TTC549 (cell line): ENCODE results near the gene TECR.
A peak's percentile ranks its signal among the peaks of the same experiment; 100 is the strongest.
"Not testable (repeated sequence)": the region's sequence is repeated elsewhere in the genome, so short reads cannot be mapped to it uniquely, and the experiment has no call there.

Source experiments
- FAIRE-seq: peaks from 2 replicates; lab custom pipeline; 2012; peaks lifted over from hg19 to GRCh38; lab: Jason Lieb, UNC

TECR gene

DNA sequence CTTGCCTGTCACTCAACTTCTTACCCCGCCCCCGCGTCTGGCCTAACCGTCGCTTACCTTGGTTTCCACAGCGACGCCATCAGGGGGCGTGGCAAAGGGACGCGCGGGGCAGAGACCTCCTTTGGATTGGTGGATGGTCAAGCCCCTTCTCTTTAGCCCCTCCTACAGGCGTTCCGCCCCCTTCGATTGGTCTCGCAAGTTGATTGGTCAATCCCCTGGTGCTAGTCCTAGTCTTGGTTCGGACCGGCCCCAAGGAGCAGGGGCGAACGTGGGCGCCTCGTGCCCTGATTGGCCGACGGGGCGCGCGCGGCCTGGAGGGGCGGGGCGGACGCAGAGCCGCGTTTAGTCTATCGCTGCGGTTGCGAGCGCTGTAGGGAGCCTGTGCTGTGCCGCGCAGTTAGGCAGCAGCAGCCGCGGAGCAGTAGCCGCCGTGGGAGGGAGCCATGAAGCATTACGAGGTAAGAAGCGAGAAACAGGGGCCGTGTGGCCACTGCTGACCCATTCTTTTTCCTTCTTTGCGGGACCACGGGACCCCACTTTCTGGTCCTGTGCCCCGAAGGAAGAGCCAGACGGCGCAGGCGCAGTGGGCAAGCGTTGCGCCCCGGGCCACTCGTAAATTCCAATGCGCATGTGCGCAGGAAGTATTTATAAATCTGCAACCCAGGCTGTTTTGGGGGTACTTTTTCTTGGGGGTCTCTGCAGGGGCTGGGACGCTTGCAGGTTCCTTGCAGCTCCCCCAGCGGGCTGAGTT, at the start of gene TECR:
TSS of gene TECR (plus strand) at position 341 of the 751 bp plus-strand sequence. CDS start at position 444, 103 bp downstream.
- FAIRE-seq = peak; percentile 95

- no peak for FAIRE-seq
These were observed 49.3 kb upstream of the TECR start for GRCh38 chr19:14479975-14480699.

- no peak for FAIRE-seq
These were observed 48.7 kb upstream of the TECR start for GRCh38 chr19:14480700-14481079.

GRCh38 chr19:14482172-14482941, 47.0 kb upstream of the TECR start:
- no peak for FAIRE-seq

DNA sequence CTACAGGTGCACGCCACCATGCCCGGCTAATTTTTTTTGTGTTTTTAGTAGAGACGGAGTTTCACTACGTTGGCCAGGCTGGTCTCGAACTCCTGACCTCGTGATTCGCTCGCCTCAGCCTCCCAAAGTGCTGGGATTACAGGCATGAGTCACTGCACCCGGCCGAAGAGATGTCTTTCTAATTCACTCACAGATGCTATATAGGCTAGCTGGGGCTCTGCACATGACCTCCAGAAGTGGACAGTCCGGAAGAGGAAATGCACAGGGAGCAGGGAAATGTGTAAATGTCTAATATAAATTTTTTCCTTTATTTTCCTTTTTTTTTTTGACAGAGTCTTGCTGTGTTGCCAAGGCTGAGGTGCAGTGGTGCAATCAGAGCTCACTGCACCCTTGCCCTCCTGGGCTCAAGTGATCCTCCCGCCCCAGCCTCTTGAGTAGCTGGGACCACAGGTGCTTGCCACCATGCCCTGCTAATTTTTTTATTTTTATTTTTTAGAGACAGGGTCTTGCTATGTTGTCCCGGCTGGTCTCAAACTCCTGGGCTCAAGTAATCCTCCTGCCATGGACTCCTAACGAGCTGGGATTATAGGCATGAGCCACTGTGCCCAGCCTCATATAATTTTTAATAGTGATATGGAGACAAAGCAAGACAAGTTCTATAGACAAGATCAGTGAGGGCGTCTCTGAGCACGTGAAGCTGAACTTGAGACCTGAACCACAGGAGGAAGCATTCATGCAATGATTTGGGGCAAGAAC, 41.8 kb upstream of the TECR start:
- FAIRE-seq = no peak

DNA sequence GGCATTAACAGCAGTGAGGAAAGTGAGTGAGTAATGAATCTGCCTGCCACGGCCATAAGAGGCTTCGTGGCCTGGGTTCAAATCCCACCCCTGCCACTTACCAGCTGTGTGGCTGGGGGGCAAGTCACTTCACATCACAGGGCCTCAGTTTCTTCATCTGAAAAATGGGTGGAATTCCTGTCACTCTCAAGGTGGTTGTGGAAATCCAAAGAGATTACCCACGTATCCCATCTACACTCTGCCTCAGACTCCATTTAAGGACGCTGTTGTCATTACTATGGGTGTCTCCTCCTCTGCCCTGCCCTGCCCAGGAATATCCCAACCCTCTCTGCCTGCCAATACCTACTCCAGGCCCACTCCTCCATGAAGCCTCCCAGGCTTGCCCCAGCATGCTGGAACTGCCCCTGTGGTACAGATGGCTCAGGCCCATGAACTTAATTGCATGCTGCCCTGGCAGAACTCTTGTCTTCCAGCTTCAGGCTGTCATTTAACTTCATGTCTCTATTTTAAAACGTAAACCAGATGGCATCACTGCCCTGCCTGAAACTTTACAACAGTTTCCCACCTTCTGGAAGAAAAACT, 36.5 kb upstream of the TECR start:
- no peak for FAIRE-seq

DNA sequence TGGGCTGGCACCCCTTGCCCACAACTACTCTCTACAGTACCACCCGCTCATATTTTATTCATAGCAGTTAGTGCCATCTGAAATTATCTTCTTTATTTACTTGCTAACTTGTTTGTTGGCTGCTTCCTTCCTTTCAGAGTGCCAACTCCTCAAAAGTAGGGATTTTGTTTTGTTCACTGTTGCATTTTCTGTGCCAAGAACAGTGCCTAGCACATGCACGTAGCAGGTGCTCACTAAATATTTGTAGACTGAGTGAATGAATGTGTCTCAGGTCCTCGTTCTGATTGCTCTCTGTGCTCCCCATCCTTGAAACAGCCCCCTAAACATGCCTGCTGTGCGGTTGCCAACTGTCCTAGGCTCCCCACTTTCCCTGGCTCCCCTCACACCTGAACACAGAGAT, 35.0 kb upstream of the TECR start:
- no peak for FAIRE-seq

GRCh38 chr19:14494910-14495671, 34.3 kb upstream of the TECR start:
- FAIRE-seq = no peak

- no peak for FAIRE-seq
These were observed 33.7 kb upstream of the TECR start for GRCh38 chr19:14495672-14496028.

GRCh38 chr19:14496029-14496833, 33.2 kb upstream of the TECR start, which contains the start of gene GIPC1:
TSS of gene GIPC1 (minus strand) at chr19:14496127. CDS start at chr19:14482976, 13,151 bp downstream.
- peak; percentile 92 for FAIRE-seq

GRCh38 chr19:14496834-14497227, 32.6 kb upstream of the TECR start:
- no peak for FAIRE-seq

- no peak for FAIRE-seq
These were observed 32.0 kb upstream of the TECR start for GRCh38 chr19:14497228-14497921.

DNA sequence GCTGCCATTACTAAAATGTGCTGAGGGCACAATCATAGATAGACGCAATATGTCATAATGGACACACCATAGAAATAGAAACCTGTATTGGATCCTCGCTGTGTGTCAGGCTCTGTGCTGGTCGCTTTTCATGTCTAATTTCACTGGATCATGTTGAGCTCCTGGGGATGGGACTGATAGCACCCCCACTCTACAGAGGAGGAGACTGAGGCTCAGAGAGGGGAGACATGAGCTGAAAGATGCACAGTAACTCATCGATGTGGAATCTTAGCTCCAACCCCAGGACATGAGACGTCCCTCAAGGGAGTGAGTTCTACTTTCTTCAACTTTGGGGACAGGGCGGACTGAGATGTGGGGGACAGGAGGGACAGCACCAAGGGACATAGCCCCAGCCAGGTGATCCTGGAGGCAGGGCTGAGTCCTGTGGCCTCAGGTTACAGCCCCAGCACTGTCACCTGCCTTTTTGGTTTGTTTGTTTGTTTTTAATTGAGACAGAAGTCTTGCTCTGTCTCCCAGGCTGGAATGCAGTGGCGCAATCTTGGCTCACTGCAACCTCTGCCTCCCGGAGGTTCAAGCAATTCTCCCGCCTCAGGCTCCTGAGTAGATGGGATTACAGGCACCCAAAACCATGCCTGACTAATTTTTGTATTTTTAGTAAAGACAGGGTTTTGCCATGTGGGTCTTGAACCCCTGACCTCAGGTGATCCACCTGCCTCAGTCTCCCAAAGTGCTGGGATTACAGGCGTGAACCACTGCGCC, 26.9 kb upstream of the TECR start:
- FAIRE-seq = no peak

DNA sequence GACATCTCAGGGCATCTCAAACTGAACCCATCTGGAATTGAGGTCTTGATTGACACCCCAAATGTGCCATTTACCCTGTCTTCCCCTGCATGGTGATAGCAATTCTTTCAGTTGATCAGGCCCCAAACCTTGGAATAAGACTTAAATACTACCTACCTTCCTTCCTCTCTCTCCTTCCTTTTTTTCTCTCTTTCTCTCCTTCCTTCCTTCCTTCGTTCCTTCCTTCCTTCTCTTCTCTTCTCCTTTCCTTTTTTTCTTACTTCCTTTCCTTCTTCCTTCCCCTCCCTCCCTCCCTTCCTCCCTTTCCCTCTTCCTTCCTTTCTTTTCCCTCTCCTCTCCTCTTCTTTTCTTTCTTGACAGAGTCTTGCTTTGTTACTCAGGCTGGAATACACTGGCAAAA, 26.1 kb upstream of the TECR start:
- FAIRE-seq = no peak

DNA sequence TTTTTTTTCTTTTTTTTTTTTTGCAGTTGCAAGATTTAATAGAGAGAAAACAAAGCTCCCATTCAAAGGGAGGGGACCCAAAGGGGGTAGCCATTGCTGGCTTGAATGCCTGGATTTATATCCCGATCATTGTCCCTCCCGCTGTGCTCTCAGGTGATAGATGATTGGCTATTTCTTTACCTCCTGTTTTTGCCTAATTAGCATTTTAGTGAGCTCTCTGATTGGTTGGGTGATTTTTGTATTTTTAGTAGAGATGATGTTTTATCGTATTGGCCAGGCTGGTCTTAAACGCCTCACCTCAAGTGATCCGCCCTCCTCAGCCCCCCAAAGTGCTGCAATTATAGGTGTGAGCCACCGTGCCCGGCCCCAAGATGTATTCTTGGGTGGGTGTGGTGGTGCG, 24.8 kb upstream of the TECR start:
- not testable (repeated sequence) for FAIRE-seq

DNA sequence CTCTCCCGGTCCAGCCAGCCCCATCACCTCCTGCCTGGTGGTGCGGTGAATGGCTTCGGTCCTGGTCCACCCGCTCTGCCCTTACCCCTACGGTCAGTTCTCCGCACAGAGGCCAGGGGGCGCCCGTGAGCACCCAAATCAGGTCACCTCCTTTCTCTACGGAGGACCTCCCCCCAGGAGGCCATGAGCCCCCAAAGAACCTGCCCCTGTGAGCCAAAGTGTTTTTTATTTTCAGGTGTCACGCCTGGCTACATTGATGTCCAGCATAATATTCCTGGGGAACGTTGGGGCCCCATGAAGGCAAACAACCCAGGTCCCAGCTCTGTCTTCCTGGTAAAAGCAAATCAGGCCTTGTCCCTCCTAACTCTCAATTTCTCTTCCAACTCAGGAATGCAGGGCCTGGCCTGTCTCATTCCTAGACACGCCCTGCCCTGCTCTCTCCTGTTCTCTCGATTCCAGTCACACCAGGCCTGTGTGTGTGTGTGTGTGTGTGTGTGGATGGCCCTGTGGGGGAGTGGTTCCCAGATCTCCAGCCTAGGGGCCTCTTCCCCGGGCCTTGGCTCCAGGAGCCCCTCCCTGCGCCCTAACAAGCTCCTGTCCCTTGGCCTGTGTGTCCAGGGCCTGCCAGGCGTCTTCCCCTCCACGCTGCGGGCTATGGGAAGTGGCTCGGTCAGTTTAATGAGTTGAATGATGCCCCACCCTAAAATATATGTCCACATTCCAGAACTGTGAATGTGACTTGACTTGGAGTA, 23.7 kb upstream of the TECR start:
- FAIRE-seq = no peak

DNA sequence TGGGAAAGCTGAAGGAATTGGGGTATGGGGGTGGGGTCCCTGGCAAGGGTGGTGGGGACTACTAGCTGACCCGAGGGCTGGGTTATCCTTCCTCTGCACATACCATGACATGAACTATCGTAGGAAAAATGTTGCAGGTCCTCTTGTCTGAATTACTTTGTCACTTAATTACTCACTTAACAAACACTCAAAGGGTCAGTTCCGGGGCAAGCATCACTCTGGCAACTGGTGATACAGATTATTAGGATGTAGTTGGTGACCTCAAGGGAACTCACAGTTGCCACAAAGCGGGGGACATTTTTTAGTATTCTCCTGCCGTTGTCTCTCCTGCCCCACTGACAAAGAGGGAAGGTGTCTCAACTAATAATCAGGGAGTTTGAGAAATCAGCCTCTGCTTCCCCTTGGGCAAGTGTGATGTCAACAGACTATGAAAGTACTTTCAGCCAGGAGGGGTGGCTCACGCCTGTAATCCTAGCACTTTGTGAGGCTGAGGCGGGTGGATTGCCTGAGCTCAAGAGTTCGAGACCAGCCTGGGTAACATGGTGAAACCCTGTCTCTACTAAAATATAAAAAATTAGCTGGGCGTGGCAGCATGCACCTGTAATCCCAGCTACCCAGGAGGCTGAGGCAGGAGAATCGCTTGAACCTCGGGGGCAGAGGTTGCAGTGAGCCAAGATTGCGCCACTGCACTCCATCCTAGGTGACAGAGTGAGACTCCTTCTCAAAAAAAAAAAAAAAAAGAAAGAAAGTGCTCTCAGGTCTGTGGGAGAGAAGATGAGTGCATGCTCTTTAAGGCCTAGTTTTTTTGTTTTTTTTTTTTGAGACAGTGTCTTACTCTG, 21.5 kb upstream of the TECR start:
- no peak for FAIRE-seq
